Spleen (tissue), 11 donors: ENCODE data around the gene PLAAT5. TPM values are rescaled to one million over a fixed set of nuclear protein-coding genes. Genes with fewer than 3 reads are reported as not detected.

Experiments
- DNase-seq: peaks from one replicate; pipeline ENCODE4 v3.0.0-alpha.2; 2020
- H3K27ac ChIP-seq, 8 donors: fragments of 200-600 bp; sonication (generic) in 7 of 8; 1 replicate in 4 of 8; 2 replicates in 4 of 8; pipeline versions ENCODE4 v1.5.0 to v1.8.0; 2016 to 2021; ENCODE audit warnings: inconsistent platforms in 4 of 8, mild to moderate bottlenecking in 4 of 8, moderate library complexity in 1 of 8
- H3K27me3 ChIP-seq, 7 donors: fragments of 200-600 bp; sonication (generic) in 6 of 7; replicated peaks in 1 of 7; 1 replicate in 4 of 7; 2 replicates in 3 of 7; pipeline versions ENCODE4 v1.5.0 to v1.8.0; 2016 to 2021; ENCODE audit warnings: inconsistent platforms in 3 of 7, mild to moderate bottlenecking in 1 of 7
- H3K36me3 ChIP-seq, 6 donors: fragments of 200-600 bp; sonication (generic) in 5 of 6; 1 replicate in 4 of 6; 2 replicates in 2 of 6; pipeline versions ENCODE4 v1.5.0 to v1.8.0; 2016 to 2021; ENCODE audit warnings: inconsistent platforms in 2 of 6
- H3K4me1 ChIP-seq, 6 donors: fragments of 200-600 bp; sonication (generic) in 5 of 6; 1 replicate in 3 of 6; 2 replicates in 3 of 6; pipeline versions ENCODE4 v1.5.0 to v1.8.0; 2016 to 2021; ENCODE audit warnings: inconsistent platforms in 3 of 6
- H3K4me3 ChIP-seq, 8 donors: fragments of 200-600 bp; sonication (generic) in 7 of 8; 1 replicate in 4 of 8; 2 replicates in 4 of 8; pipeline versions ENCODE4 v1.5.0 to v1.8.0; 2016 to 2021; ENCODE audit warnings: inconsistent platforms in 4 of 8, mild to moderate bottlenecking in 4 of 8, moderate library complexity in 2 of 8
- H3K9me3 ChIP-seq, 8 donors: fragments of 200-600 bp; sonication (generic) in 7 of 8; 1 replicate in 4 of 8; 2 replicates in 4 of 8; pipeline versions ENCODE4 v1.5.0 to v1.8.0; 2016 to 2021; ENCODE audit warnings: inconsistent platforms in 4 of 8
- CTCF ChIP-seq, 11 experiments: fragments of 200-600 bp in 7 of 11; fragments of 450-650 bp in 4 of 11; sonication (generic) in 4 of 11; IDR thresholded peaks in 8 of 11; conservative IDR thresholded peaks in 3 of 11; 1 replicate in 7 of 11; 2 replicates in 4 of 11; pipeline versions ENCODE4 v1.4.0 to v1.8.0; 2016 to 2021; ENCODE audit warnings: antibody characterized with exemption in 11 of 11, inconsistent platforms in 4 of 11, mild to moderate bottlenecking in 1 of 11
- POLR2A ChIP-seq, 3 donors: fragments of 450-650 bp; IDR thresholded peaks; one replicate each; pipeline ENCODE4 v1.5.1; 2017; ENCODE audit warnings: antibody characterized with exemption in 3 of 3, mild to moderate bottlenecking in 1 of 3
- POLR2AphosphoS5 ChIP-seq, 3 donors: sonication (generic); formaldehyde crosslinking; IDR thresholded peaks; one replicate each; pipeline ENCODE4 v1.5.1; 2017; ENCODE audit warnings: antibody characterized with exemption in 3 of 3
- WGBS, 5 donors: extraction: QIAGEN DNeasy Blood & Tissue Kit in 3 of 5; methylation state at CpG; one replicate each; pipeline versions ENCODE4 v1.1.5 to v1.1.7; 2013 to 2018; 5-methylcytosine and 5-hydroxymethylcytosine counted together
- intact Hi-C: fragments of 100-400 bp; cut with DNase I; formaldehyde crosslinking; loops from one replicate; pipeline ENCODE4 v1.15.0; 2023; ENCODE audit warnings: low total_unique reads
- polyA plus RNA-seq, 3 donors: library from polyadenylated mRNA; stranded (reverse); fragments of 200-250 nt; gene quantifications; one replicate each; pipeline ENCODE4 v1.2.1, GENCODE V29; 2013
- total RNA-seq, 7 donors: library from RNA; depleted of rRNA in 3 of 7; stranded (reverse); fragments of >200 nt in 3 of 7; fragmentation: NEBNext Ultra II Directional in 4 of 7; extraction: Animal tissue kit (Norgen Biotek cat#: 25700) in 4 of 7; gene quantifications; one replicate each; pipeline versions ENCODE4 v1.1.0 to v1.2.1, GENCODE V29; 2016 to 2021
- donor health status: healthy with polysubstance abuse.
- donor health status: DM: no; HTN: no; CAD: no; lungs with moderate emphysema.
- donor health status: DM: no; HTN: no; CAD: no.
- donor health status: Bipolar disorder and iron deficiency.
- donor health status: healthy.
- donor health status: DM: no; HTN: no; CAD: no.
- donor health status: DM: yes; HTN: yes; CAD: no.

Gene PLAAT5
- total and polyA plus RNA-seq, 10 donors = 0.10 to 0.54 (median 0.24) TPM; not detected in 4

- WGBS, 5 donors = 29 to 90% (median 47%) methylated on average over 2 of the region's 2 CpGs
- no peaks in the 10 kb centered on the region for H3K36me3 ChIP-seq
- peaks cover 0 to 6% (median 0%) of the 10 kb centered on the region in 8 donors for H3K9me3 ChIP-seq
- TF ChIP-seq POLR2AphosphoS5 (IDR thresholded peaks at IDR 0.05) = no peak
- no peak for TF ChIP-seq CTCF (IDR thresholded peaks at IDR 0.05 in 8 of 11, conservative IDR thresholded peaks at IDR 0.05 in 3 of 11)
- no peak for TF ChIP-seq POLR2A (IDR thresholded peaks at IDR 0.05)
- no peak overlapping the region for H3K27ac ChIP-seq
- no peak for DNase-seq
- H3K4me1 ChIP-seq = no peaks in the 10 kb centered on the region
- no peaks in the 10 kb centered on the region for H3K27me3 ChIP-seq
- intact Hi-C loops = no loop called here
- no peak overlapping the region for H3K4me3 ChIP-seq
Observed at GRCh38 chr11:63417174-63417852, 73.7 kb downstream of the PLAAT5 start.

Other genes with a start within 250 kb of the PLAAT5 start
- gene SLC22A25, start 247.6 kb downstream of the PLAAT5 start, total RNA-seq = not detected
- under 1 TPM in 1 of 3 donors, not detected in 2; 0.06 TPM for gene SLC22A25, start 247.6 kb downstream of the PLAAT5 start, polyA plus RNA-seq
- gene SLC22A9, start 121.4 kb downstream of the PLAAT5 start, total RNA-seq = not detected
- gene SLC22A9, start 121.4 kb downstream of the PLAAT5 start, polyA plus RNA-seq = under 1 TPM in 1 of 3 donors, not detected in 2; 0.06 TPM
- 1 to 10 TPM in 4 of 7 donors, under 1 TPM in 2, not detected in 1; 0.88 to 3.5 (median 2.0) TPM for gene LGALS12, start 14.9 kb upstream of the PLAAT5 start, total RNA-seq
- gene LGALS12, start 14.9 kb upstream of the PLAAT5 start, polyA plus RNA-seq = under 1 TPM; 0.24 to 0.30 (median 0.26) TPM
- 100 to 1,000 TPM in 1 of 7 donors, 10 to 100 TPM in 6; 55.6 to 101 (median 65.3) TPM for gene PLAAT4, start 45.6 kb upstream of the PLAAT5 start, total RNA-seq
- 100 to 1,000 TPM in 1 of 3 donors, 10 to 100 TPM in 2; 78.6 to 105 (median 98.6) TPM for gene PLAAT4, start 45.6 kb upstream of the PLAAT5 start, polyA plus RNA-seq
- 1 to 10 TPM in 1 of 7 donors, not detected in 6; 1.3 TPM for gene PLAAT2, start 72.2 kb upstream of the PLAAT5 start, total RNA-seq
- under 1 TPM in 2 of 3 donors, not detected in 1; 0.16 to 0.18 TPM for gene PLAAT2, start 72.2 kb upstream of the PLAAT5 start, polyA plus RNA-seq
- 10 to 100 TPM; 14.5 to 35.1 (median 24.9) TPM for gene PLAAT3, start 123.3 kb upstream of the PLAAT5 start, total RNA-seq
- 10 to 100 TPM; 15.9 to 25.6 (median 24.6) TPM for gene PLAAT3, start 123.3 kb upstream of the PLAAT5 start, polyA plus RNA-seq
- gene ATL3, start 180.2 kb upstream of the PLAAT5 start, total RNA-seq = 10 to 100 TPM; 43.4 to 58.5 (median 46.3) TPM
- gene ATL3, start 180.2 kb upstream of the PLAAT5 start, polyA plus RNA-seq = 10 to 100 TPM in 1 of 3 donors, 1 to 10 TPM in 2; 5.7 to 10.9 (median 8.2) TPM
- 100 to 1,000 TPM in 4 of 7 donors, 10 to 100 TPM in 3; 66.7 to 166 (median 101) TPM for gene RTN3, start 190.3 kb upstream of the PLAAT5 start, total RNA-seq
- gene RTN3, start 190.3 kb upstream of the PLAAT5 start, polyA plus RNA-seq = 10 to 100 TPM; 17.6 to 24.9 (median 24.8) TPM